GM12864 (cell line): Measurements from ENCODE around the gene DNPEP.
"Not testable (repeated sequence)": the region's sequence is repeated elsewhere in the genome, so short reads cannot be mapped to it uniquely, and the experiment has no call there.

Experiments
- DNase-seq: peaks from one replicate; pipeline ENCODE4 v3.0.0-alpha.2; 2011; ENCODE audit warnings: low read depth
- H3K4me3 ChIP-seq: 2 replicates; pipeline ENCODE4 v1.5.1; 2011; ENCODE audit warnings: mild to moderate bottlenecking, low read depth, low read length, control low read depth
- CTCF ChIP-seq: IDR thresholded peaks from 2 replicates; pipeline ENCODE4 v1.5.1; 2011; ENCODE audit warnings: low read depth, mild to moderate bottlenecking, moderate library complexity, low read length, control low read depth, inconsistent platforms; ENCODE audit errors: missing control alignments

Gene DNPEP

GRCh38 chr2:219400562-219400961, 12.8 kb upstream of the DNPEP start:
- no peak for TF ChIP-seq CTCF
- no peak overlapping the region for H3K4me3 ChIP-seq
- no peak for DNase-seq

DNA sequence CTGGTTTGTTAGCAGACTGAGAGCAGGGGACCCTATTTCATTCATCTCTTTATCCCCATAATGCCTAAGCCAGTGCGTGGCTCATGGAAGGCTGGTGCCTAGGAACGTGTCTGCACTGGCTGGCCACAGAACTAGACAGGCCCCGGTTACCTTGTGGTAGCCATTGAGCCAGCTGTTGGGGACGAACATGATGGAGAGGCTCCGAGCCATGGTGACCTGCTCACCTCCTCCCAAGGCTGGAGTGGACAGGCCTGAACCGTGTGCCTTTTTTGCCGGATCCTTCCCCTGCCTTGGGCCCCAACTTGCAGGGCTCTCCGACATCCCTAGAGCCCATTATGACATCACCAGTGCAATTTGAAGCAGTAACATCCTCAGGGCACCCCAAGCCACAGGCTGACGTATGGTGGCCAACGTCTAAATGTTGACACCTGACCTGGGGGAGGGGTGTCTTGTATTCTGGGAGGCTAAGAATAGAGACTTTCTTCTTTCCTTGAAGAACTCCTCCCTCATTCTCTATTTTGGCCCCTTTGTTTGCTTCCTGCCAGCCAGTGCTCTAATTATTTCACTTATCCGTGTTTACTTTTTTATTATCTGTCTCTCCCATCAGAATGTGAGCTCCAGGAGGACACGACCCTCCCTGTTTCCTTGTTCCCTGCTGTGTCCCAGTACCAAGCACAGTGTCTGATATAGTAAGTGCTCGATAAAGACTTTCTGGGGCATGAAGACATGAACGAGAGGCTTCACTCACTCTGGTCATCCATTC, 12.2 kb upstream of the DNPEP start:
- H3K4me3 ChIP-seq: no peak overlapping the region
- TF ChIP-seq CTCF: no peak
- DNase-seq: no peak

DNA sequence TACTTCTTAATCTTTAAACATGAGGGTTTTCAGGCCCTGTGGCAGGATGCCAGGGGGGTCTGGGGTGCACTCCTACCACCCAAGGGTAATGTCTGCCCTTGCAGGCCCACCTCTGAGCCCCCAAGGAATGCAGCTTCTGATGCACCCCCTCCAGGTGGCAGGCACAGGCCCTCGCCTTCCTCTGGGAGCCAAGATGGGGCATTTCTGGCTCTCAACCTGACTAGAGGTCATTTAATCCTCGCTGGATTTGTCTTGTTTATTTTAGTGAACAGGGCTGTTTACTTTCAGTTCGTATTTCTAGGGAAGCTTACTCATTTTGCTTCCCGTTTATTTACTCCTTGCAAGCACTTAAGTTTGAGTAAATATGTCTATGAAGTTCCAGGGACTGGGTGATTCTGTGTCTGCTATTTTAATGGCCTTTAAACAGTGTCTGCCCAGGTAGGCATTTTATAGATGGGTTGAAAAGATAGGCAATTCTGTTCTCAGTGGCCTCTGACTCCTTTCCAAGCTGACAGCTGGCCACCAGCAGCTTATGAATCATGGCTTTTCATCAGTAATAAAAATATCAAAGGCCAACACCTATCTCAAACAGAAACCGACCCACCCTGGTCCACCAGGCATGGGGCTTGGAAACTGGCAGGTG, 11.1 kb upstream of the DNPEP start:
- TF ChIP-seq CTCF: no peak
- H3K4me3 ChIP-seq: no peak overlapping the region
- no peak for DNase-seq

DNA sequence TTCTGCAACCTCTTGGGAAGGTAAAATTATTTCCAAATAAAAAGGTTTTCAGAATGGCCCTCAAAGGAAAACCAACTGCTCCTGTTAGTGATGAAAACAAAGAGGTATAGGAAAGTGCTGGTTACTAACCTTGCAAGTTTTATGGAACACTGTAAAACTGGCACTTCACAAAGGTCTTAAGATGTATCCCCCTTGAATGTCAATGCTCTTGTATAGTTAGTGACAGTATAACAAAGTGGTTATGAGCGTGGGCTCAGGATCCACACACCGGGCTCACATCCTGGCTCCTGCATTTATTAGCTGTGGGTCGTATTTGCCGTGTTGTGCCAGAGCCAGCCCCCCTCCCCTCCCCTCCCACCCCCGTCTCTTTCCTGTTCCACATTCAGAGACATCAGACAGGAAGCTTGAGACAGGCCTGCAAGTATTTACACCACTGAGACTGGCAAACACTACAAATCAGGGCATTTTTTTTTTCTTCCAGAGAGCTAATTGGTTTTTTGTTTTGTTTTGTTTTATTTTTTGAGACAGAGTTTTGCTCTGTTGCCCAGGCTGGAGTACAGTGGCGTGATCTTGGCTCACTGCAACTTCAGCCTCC, 9.2 kb upstream of the DNPEP start:
- no peak for DNase-seq
- no peak for TF ChIP-seq CTCF
- no peak overlapping the region for H3K4me3 ChIP-seq

DNA sequence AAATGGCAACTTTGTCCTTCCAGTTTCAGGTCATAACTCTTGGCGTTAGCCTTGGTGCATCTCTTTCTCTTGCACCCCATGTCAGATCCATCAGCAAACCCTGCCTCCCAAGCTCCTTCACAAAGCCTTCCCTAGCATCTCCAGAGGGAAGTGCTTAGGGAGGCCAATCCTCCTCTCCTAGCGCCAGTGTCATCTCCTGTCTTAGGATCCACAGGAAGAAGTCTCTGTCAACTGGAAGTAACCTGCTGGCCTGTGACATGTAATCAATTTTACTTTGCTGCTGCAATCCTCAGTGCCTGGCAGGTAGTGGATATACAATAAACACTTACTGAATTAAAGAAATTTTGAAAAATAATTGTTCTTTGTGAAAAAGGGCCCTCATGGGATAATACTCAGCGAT, 7.9 kb upstream of the DNPEP start:
- no peak overlapping the region for H3K4me3 ChIP-seq
- DNase-seq: no peak
- no peak for TF ChIP-seq CTCF

DNA sequence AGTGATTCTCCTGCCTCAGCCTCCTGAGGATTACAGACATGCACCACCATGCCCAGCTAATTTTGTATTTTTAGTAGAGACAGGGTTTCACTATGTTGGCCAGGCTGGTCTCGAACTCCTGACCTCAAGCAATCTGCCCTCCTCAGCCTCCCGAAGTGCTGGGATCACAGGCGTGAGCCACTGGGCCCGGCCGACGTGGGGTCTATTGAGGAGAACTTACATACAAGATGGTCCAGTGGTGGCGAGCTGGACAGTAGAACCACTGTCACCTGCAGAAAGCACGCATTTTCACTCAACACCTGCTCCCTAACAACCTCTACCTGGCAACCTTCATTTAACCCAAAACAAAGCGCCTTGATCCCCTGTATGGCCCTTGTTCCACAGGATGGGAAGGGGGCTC, 7.3 kb upstream of the DNPEP start:
- DNase-seq, H3K4me3 ChIP-seq: not testable (repeated sequence)

DNA sequence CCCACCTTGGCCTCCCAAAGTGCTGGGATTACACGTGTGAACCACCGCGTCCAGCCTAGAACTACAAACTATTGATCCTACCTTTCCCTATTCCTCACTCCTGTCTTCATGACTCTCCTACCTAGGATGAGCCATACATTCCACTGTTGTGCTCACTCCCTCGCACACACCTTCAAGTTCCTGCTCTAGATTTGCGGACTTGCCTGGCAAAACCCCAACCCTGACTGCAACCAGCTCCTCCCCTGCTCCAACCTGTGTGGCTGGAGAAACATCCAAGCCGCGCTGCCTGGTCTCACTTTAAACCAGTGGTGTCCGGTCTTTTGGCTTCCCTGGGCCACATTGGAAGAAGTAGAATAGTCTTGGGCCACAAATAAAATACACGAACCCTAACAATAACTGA, 5.0 kb upstream of the DNPEP start:
- DNase-seq: no peak
- H3K4me3 ChIP-seq: no peak overlapping the region
- TF ChIP-seq CTCF: no peak
